H1 (cell line): ENCODE results near the gene C10orf95.

Experiments
- CEBPB ChIP-seq: IDR thresholded peaks from 2 replicates; pipeline ENCODE4 v1.6.1; 2012; ENCODE audit warnings: low read depth, low read length
- EZH2 ChIP-seq: fragments of 200-600 bp; sonication (generic); IDR thresholded peaks from 2 replicates; pipeline ENCODE4 v1.7.1; 2012; ENCODE audit warnings: low read depth, mild to moderate bottlenecking, moderate library complexity, low read length, inconsistent platforms; ENCODE audit not compliant: severe bottlenecking
- GABPA ChIP-seq: IDR thresholded peaks from 2 replicates; pipeline ENCODE4 v1.6.1; 2011; ENCODE audit warnings: mild to moderate bottlenecking, low read length, moderate library complexity, borderline replicate concordance; ENCODE audit not compliant: insufficient read depth
- HDAC6 ChIP-seq: IDR thresholded peaks from one replicate; pipeline ENCODE4 v1.7.1; 2012; ENCODE audit warnings: low read depth, mild to moderate bottlenecking, inconsistent platforms, low read length, moderate library complexity
- MAFK ChIP-seq: IDR thresholded peaks from 2 replicates; pipeline ENCODE4 v1.6.1; 2012; ENCODE audit warnings: low read depth, mild to moderate bottlenecking, improper control_type of control experiment, low read length
- POLR2A ChIP-seq, 2 experiments: IDR thresholded peaks; 1 replicate in 1 of 2; 2 replicates in 1 of 2; pipeline ENCODE4 v1.6.1; 2011; ENCODE audit warnings: low read depth in 2 of 2, low read length in 2 of 2, mild to moderate bottlenecking in 2 of 2; ENCODE audit errors: control extremely low read depth in 1 of 2
- POLR2AphosphoS5 ChIP-seq: IDR thresholded peaks from 2 replicates; pipeline ENCODE4 v1.6.1; 2011; ENCODE audit warnings: low read depth, low read length
- RXRA ChIP-seq: IDR thresholded peaks from 2 replicates; pipeline ENCODE4 v1.6.1; 2011; ENCODE audit warnings: low read depth, mild to moderate bottlenecking, low read length, moderate library complexity; ENCODE audit not compliant: insufficient read depth
- TAF1 ChIP-seq: IDR thresholded peaks from 2 replicates; pipeline ENCODE4 v1.6.1; 2011; ENCODE audit warnings: mild to moderate bottlenecking, low read depth, low read length
- TBP ChIP-seq: IDR thresholded peaks from 2 replicates; pipeline ENCODE4 v1.6.1; 2011; ENCODE audit warnings: low read depth, low read length, improper control_type of control experiment
- ZNF274 ChIP-seq: IDR thresholded peaks from 2 replicates; pipeline ENCODE4 v1.7.0; 2012; ENCODE audit warnings: low read length, borderline replicate concordance; ENCODE audit errors: extremely low read depth
- TF ChIP-seq, protein P1 (sequence below), 3 experiments: IDR thresholded peaks; 1 replicate in 2 of 3; 2 replicates in 1 of 3; pipeline versions ENCODE4 v1.5.1 to v1.6.1; 2011; ENCODE audit warnings: low read length in 3 of 3, mild to moderate bottlenecking in 3 of 3, inconsistent platforms in 2 of 3, low read depth in 1 of 3, moderate library complexity in 1 of 3; ENCODE audit not compliant: insufficient read depth in 1 of 3; ENCODE audit errors: control extremely low read depth in 1 of 3
- TF ChIP-seq, protein P2 (sequence below): IDR thresholded peaks from 2 replicates; pipeline ENCODE4 v1.6.1; 2012; ENCODE audit warnings: inconsistent platforms

DNA sequence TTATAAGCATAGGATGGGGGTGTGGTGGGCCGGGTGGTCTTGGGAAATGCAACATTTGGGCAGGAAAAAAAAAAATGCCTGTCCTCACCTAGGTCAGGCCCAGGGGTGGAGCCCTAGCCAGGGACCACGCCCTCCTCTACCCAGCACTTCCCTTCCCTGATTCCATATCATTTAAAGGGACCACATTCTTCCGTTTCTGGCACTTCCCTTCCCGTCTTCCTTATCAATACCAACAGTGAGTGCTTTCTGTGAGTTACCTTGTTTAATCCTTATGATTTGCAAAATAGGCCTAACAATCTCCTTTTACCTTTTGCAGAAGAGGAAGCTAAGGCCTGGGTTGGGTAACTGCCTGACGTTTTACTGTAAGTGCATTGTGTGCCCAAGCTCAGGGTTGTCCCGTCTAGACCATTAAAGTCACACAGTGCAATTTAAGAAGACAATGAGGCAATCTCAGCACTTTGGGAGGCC lies 16.7 kb upstream of the C10orf95 start:
- TF ChIP-seq GABPA (no peak), TBP (no peak), TAF1 (no peak), MAFK (no peak), RXRA (no peak), POLR2AphosphoS5 (no peak), CEBPB (no peak), EZH2 (no peak), HDAC6 (no peak), POLR2A (IDR thresholded peaks at IDR 0.05; ENCODE audit: control extremely low read depth in 1 of 2, low read depth in 2 of 2, low read length in 2 of 2) (no peak), ZNF274 (no peak)
- TF ChIP-seq, protein P1, sequence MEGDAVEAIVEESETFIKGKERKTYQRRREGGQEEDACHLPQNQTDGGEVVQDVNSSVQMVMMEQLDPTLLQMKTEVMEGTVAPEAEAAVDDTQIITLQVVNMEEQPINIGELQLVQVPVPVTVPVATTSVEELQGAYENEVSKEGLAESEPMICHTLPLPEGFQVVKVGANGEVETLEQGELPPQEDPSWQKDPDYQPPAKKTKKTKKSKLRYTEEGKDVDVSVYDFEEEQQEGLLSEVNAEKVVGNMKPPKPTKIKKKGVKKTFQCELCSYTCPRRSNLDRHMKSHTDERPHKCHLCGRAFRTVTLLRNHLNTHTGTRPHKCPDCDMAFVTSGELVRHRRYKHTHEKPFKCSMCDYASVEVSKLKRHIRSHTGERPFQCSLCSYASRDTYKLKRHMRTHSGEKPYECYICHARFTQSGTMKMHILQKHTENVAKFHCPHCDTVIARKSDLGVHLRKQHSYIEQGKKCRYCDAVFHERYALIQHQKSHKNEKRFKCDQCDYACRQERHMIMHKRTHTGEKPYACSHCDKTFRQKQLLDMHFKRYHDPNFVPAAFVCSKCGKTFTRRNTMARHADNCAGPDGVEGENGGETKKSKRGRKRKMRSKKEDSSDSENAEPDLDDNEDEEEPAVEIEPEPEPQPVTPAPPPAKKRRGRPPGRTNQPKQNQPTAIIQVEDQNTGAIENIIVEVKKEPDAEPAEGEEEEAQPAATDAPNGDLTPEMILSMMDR (IDR thresholded peaks at IDR 0.05; ENCODE audit: control extremely low read depth in 1 of 3, insufficient read depth in 1 of 3, low read depth in 1 of 3, low read length in 3 of 3) = no peak
- TF ChIP-seq, protein P2, sequence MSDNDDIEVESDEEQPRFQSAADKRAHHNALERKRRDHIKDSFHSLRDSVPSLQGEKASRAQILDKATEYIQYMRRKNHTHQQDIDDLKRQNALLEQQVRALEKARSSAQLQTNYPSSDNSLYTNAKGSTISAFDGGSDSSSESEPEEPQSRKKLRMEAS = no peak
